H1 (cell line): ENCODE data around the gene XRCC6. TPM values are rescaled to one million over a fixed set of nuclear protein-coding genes. Genes with fewer than 3 reads are reported as not detected.
"Not testable (repeated sequence)": the region's sequence is repeated elsewhere in the genome, so short reads cannot be mapped to it uniquely, and the experiment has no call there.

Source experiments
- CTCF ChIA-PET: fragments of 300-600 bp; sonication (Branson Sonifier 250); formaldehyde crosslinking; loops from one replicate; lab custom pipeline; 2021; ENCODE audit not compliant: partially characterized antibody; lab: Charles Lee
- POLR2A ChIA-PET: fragments of 300-600 bp; sonication (Branson Sonifier 250); formaldehyde crosslinking; loops from one replicate; lab custom pipeline; 2021; ENCODE audit warnings: inconsistent platforms; ENCODE audit not compliant: partially characterized antibody; lab: Charles Lee
- DNase-seq, 2 experiments: peaks; one replicate each; pipeline versions ENCODE4 v3.0.0 to v3.0.0-alpha.2; 2010 to 2022; ENCODE audit warnings: low spot score in 2 of 2, low read depth in 1 of 2, mixed read lengths in 1 of 2
- FAIRE-seq: peaks from 2 replicates; lab custom pipeline; 2011; peaks lifted over from hg19 to GRCh38; lab: Jason Lieb, UNC
- H2AFZ ChIP-seq: 2 replicates; pipeline ENCODE4 v1.8.1; 2012; ENCODE audit warnings: low read length, inconsistent platforms
- H2AK5ac ChIP-seq: 2 replicates; pipeline ENCODE4 v1.6.1; 2013; ENCODE audit warnings: low read depth, low read length
- H2BK120ac ChIP-seq: replicated peaks from 2 replicates; pipeline ENCODE3; 2013; ENCODE audit warnings: low read depth, low read length, inconsistent platforms
- H2BK12ac ChIP-seq: 2 replicates; pipeline ENCODE4 v1.6.1; 2013; ENCODE audit warnings: low read depth, low read length
- H2BK15ac ChIP-seq: 2 replicates; pipeline ENCODE4 v1.6.1; 2013; ENCODE audit warnings: low read length
- H2BK20ac ChIP-seq: 2 replicates; pipeline ENCODE4 v1.6.1; 2013; ENCODE audit warnings: low read length
- H2BK5ac ChIP-seq: 2 replicates; pipeline ENCODE4 v1.6.1; 2013; ENCODE audit warnings: low read depth, low read length
- H3K14ac ChIP-seq: 2 replicates; pipeline ENCODE4 v1.6.1; 2013; ENCODE audit warnings: inconsistent platforms; ENCODE audit not compliant: insufficient read length
- H3K18ac ChIP-seq: 2 replicates; pipeline ENCODE4 v1.6.1; 2013; ENCODE audit warnings: low read length; ENCODE audit errors: extremely low read depth
- H3K23ac ChIP-seq: 2 replicates; pipeline ENCODE4 v1.6.1; 2013; ENCODE audit warnings: inconsistent platforms; ENCODE audit not compliant: insufficient read length
- H3K23me2 ChIP-seq: 2 replicates; pipeline ENCODE4 v1.6.1; 2013; ENCODE audit warnings: low read depth, low read length
- H3K27ac ChIP-seq: 2 replicates; pipeline ENCODE4 v1.6.1; 2011; ENCODE audit warnings: low read depth, low read length, inconsistent platforms
- H3K27me3 ChIP-seq, 4 experiments: replicated peaks in 1 of 4; 1 replicate in 1 of 4; 2 replicates in 3 of 4; pipeline versions ENCODE4 v1.6.1 to v1.8.1; 2011 to 2013; ENCODE audit warnings: low read length in 3 of 4, mild to moderate bottlenecking in 3 of 4, inconsistent platforms in 2 of 4, mixed read lengths in 2 of 4, moderate library complexity in 1 of 4; ENCODE audit not compliant: control insufficient read depth in 3 of 4, insufficient read depth in 3 of 4; ENCODE audit errors: extremely low read depth in 1 of 4
- H3K36me3 ChIP-seq, 4 experiments: 2 replicates each; pipeline versions ENCODE4 v1.6.1 to v1.8.1; 2011 to 2013; ENCODE audit warnings: mild to moderate bottlenecking in 4 of 4, low read length in 3 of 4, moderate library complexity in 2 of 4, control low read depth in 1 of 4, inconsistent platforms in 1 of 4; ENCODE audit not compliant: insufficient read depth in 4 of 4, control insufficient read depth in 2 of 4
- H3K4ac ChIP-seq: replicated peaks from 2 replicates; pipeline ENCODE3; 2013; ENCODE audit warnings: low read length, low read depth, mixed read lengths, inconsistent platforms; ENCODE audit not compliant: insufficient read length
- H3K4me1 ChIP-seq, 4 experiments: replicated peaks in 1 of 4; 1 replicate in 1 of 4; 2 replicates in 3 of 4; pipeline versions ENCODE4 v1.6.1 to v1.8.1; 2011 to 2013; ENCODE audit warnings: low read length in 3 of 4, inconsistent platforms in 2 of 4, mixed read lengths in 1 of 4; ENCODE audit not compliant: insufficient read depth in 4 of 4, control insufficient read depth in 3 of 4
- H3K4me2 ChIP-seq, 2 experiments: 2 replicates each; pipeline versions ENCODE4 v1.6.1 to v1.8.1; 2011 to 2013; ENCODE audit warnings: low read depth in 2 of 2, low read length in 2 of 2, control low read depth in 1 of 2, inconsistent platforms in 1 of 2, mild to moderate bottlenecking in 1 of 2; ENCODE audit not compliant: insufficient read depth in 1 of 2
- H3K4me3 ChIP-seq, 4 experiments: fragments of 200-600, 300-600 bp in 1 of 4; sonication (generic), shearing (Covaris generic), sonication (Bioruptor Twin) in 1 of 4; 2 replicates each; pipeline versions ENCODE4 v1.5.1 to v1.8.1; 2011 to 2016; ENCODE audit warnings: low read length in 4 of 4, low read depth in 3 of 4, control low read depth in 2 of 4, inconsistent platforms in 2 of 4, mild to moderate bottlenecking in 2 of 4, mixed read lengths in 1 of 4, moderate library complexity in 1 of 4; ENCODE audit not compliant: insufficient read depth in 2 of 4; ENCODE audit errors: extremely low read depth in 1 of 4
- H3K56ac ChIP-seq: replicated peaks from 2 replicates; pipeline ENCODE3; 2013; ENCODE audit warnings: low read depth, mild to moderate bottlenecking, mixed read lengths, low read length, inconsistent platforms; ENCODE audit not compliant: insufficient read length
- H3K79me1 ChIP-seq: 2 replicates; pipeline ENCODE4 v1.6.1; 2013; ENCODE audit warnings: low read depth, low read length, control low read depth
- H3K79me2 ChIP-seq, 2 experiments: 2 replicates each; pipeline versions ENCODE4 v1.6.1 to v1.8.1; 2012 to 2013; ENCODE audit warnings: low read length in 2 of 2, mild to moderate bottlenecking in 2 of 2, inconsistent platforms in 1 of 2; ENCODE audit not compliant: insufficient read depth in 2 of 2, control insufficient read depth in 1 of 2
- H3K9ac ChIP-seq, 4 experiments: replicated peaks in 1 of 4; 1 replicate in 1 of 4; 2 replicates in 3 of 4; pipeline versions ENCODE4 v1.6.1 to v1.8.1; 2011 to 2013; ENCODE audit warnings: low read depth in 3 of 4, low read length in 3 of 4, control low read depth in 2 of 4, mild to moderate bottlenecking in 2 of 4, moderate library complexity in 2 of 4, inconsistent platforms in 1 of 4; ENCODE audit errors: extremely low read depth in 1 of 4
- H3K9me3 ChIP-seq, 2 experiments: 2 replicates each; pipeline versions ENCODE4 v1.6.1 to v1.8.1; 2012 to 2013; ENCODE audit warnings: mild to moderate bottlenecking in 2 of 2, moderate library complexity in 2 of 2, control low read depth in 1 of 2, inconsistent platforms in 1 of 2, low read depth in 1 of 2, low read length in 1 of 2, mixed read lengths in 1 of 2; ENCODE audit not compliant: insufficient read depth in 2 of 2
- H4K20me1 ChIP-seq, 2 experiments: replicated peaks in 1 of 2; 2 replicates each; pipeline versions ENCODE3 to v1.8.1; 2011 to 2013; ENCODE audit warnings: inconsistent platforms in 2 of 2, low read length in 2 of 2, mild to moderate bottlenecking in 1 of 2; ENCODE audit not compliant: insufficient read depth in 2 of 2, control insufficient read depth in 1 of 2
- H4K5ac ChIP-seq: 2 replicates; pipeline ENCODE4 v1.6.1; 2013; ENCODE audit warnings: low read length, low read depth, mixed read lengths, inconsistent platforms; ENCODE audit not compliant: insufficient read length
- H4K8ac ChIP-seq: 2 replicates; pipeline ENCODE4 v1.8.0; 2013; ENCODE audit warnings: mild to moderate bottlenecking, moderate library complexity, low read length, inconsistent platforms; ENCODE audit not compliant: insufficient read depth; ENCODE audit errors: extremely low read depth
- H4K91ac ChIP-seq: replicated peaks from 2 replicates; pipeline ENCODE3; 2013; ENCODE audit warnings: low read length, mixed read lengths, inconsistent platforms; ENCODE audit not compliant: insufficient read length
- WGBS, 2 experiments: shearing (Covaris generic) in 1 of 2; methylation state at CpG; one replicate each; pipeline versions ENCODE4 v1.1.6 to v1.1.7; 2013 to 2015; ENCODE audit warnings: low lambda C conversion rate in 2 of 2, mixed read lengths in 2 of 2, inconsistent platforms in 1 of 2, low coverage in 1 of 2, missing lambda C conversion rate in 1 of 2; ENCODE audit not compliant: insufficient replicate concordance in 2 of 2, insufficient coverage in 1 of 2, insufficient read length in 1 of 2; ENCODE audit errors: extremely low coverage in 1 of 2, missing lambda C conversion rate in 1 of 2; 5-methylcytosine and 5-hydroxymethylcytosine counted together
- polyA plus RNA-seq, 7 experiments: library from polyadenylated mRNA; depleted of rRNA in 3 of 7; stranded (reverse) in 5 of 7; unstranded in 2 of 7; fragments of >200 nt in 5 of 7; fragments of 200-250 nt in 2 of 7; gene quantifications; 1 replicate in 5 of 7; 2 replicates in 1 of 7; 4 replicates in 1 of 7; pipeline versions ENCODE4 v1.2.1 to v1.2.3, GENCODE V29; 2011 to 2013; ENCODE audit warnings: missing spikeins in 2 of 7, mixed read lengths in 2 of 7
- total RNA-seq: library from RNA; stranded (reverse); fragmentation: NEBNext Ultra II Directional; extraction: Animal tissue kit (Norgen Biotek cat#: 25700); gene quantifications from 2 replicates; pipeline ENCODE4 v1.2.1, GENCODE V29; 2021

Gene XRCC6
- total and polyA plus RNA-seq, 2 of the 8 experiments (the other 6 are each of a cell fraction or from before 2014, with no cell fraction given): 150 to 490 TPM

DNA sequence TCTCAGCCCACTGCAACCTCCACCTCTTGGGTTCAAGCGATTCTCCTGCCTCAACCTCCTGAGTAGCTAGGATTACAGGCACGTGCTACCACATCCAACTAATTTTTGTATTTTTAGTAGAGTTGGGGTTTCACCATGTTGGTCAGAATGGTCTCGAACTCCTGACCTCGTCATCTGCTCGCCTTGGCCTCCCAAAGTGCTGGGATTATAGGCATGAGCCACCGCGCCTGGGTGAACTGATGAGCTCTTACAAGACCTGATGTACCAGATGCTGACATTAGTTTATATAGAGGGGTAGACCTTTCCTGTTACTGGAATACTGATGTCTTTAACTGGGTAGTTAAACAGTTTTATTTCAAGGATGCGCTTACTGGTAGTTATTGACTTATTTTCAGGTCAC, 13.5 kb downstream of the XRCC6 start:
- H3K4me2 ChIP-seq, H4K8ac ChIP-seq, H2BK5ac ChIP-seq, H3K18ac ChIP-seq, H3K9me3 ChIP-seq, H4K91ac ChIP-seq, H3K23ac ChIP-seq, H2BK120ac ChIP-seq, H3K4ac ChIP-seq, H3K27me3 ChIP-seq, H3K4me3 ChIP-seq, H2AFZ ChIP-seq, H2BK20ac ChIP-seq, H3K14ac ChIP-seq, H3K79me1 ChIP-seq, H3K4me1 ChIP-seq, FAIRE-seq, CTCF ChIA-PET, H2BK15ac ChIP-seq, DNase-seq, H4K20me1 ChIP-seq, H4K5ac ChIP-seq, H2AK5ac ChIP-seq, H3K56ac ChIP-seq, H2BK12ac ChIP-seq, H3K9ac ChIP-seq, H3K27ac ChIP-seq, H3K23me2 ChIP-seq: not testable (repeated sequence)
- 92% methylated on average over 7 of the region's 8 CpGs; no CpG with 5 or more reads in 1 of the 2 experiments for WGBS, 2 experiments
- POLR2A ChIA-PET: interaction anchor here (1.3 to 13.3 kb wide), 4 partner anchors 9 to 31 kb away, joined by 3 to 157 read pairs (median 12); partner anchors contain the start of genes DESI1 and XRCC6
- H3K36me3 ChIP-seq: peaks cover 30 to 78% (median 61%) of the 10 kb centered on the region in 4 experiments
- peaks cover 0 to 14% of the 10 kb centered on the region in 2 experiments; a peak in 2 of 4 replicates for H3K79me2 ChIP-seq
